ENCODE results near the gene TAGLN. TPM values are rescaled to one million over a fixed set of nuclear protein-coding genes. Genes with fewer than 3 reads are reported as not detected.

TAGLN gene
- total RNA-seq, 4 donors from 2014 or later = 190 to 216 (median 199) TPM

DNA sequence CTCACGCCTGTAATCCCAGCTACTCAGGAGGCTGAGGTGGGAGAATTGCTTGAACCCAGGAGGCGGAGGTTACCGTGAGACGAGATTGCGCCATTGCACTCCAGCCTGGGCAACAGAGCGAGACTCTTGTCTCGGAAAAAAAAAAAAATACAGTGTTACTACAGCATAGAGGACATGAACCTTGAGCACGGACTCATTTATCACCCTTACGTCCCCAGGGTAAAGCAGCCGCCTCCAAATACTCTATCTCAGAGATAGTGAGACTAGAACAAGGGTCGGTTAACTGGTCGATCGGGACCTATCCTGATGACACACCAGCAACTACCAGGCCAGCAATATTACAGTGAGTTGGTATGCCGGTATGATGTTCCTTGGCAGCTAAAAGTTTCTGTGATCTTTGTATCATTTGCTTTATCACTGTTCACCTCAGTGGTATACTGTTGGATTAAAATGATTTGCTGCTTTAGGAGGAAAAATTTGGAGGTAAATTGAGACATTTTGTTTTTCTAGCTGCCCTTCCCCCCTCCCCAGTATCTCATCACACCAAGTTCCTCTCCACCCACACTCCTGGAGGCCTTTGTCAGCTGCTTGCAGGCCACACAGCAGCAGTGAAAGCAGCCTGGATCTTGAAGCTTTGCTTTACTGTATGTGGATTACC, 27.6 kb upstream of the TAGLN start:
- no peak overlapping the region for H3K4me3 ChIP-seq
- no peaks in the 10 kb centered on the region for H3K27me3 ChIP-seq
- peaks cover 37% of the 10 kb centered on the region for H3K36me3 ChIP-seq
- WGBS = 84% methylated on average over 14 of the region's 14 CpGs
- no peak overlapping the region for H3K27ac ChIP-seq
- DNase-seq (ENCODE audit: low spot score in 2 of 2) = peak in 1 of 2 donors; percentile 54
- no peaks in the 10 kb centered on the region for H3K9me3 ChIP-seq
- H3K4me1 ChIP-seq = peaks cover 7% of the 10 kb centered on the region
- TF ChIP-seq POLR2AphosphoS5 (IDR thresholded peaks at IDR 0.05) (no peak), CTCF (IDR thresholded peaks at IDR 0.05) (no peak), POLR2A (IDR thresholded peaks at IDR 0.05) (no peak), EP300 (IDR thresholded peaks at IDR 0.05) (no peak)

- H3K9me3 ChIP-seq = no peaks in the 10 kb centered on the region
- H3K4me1 ChIP-seq = peaks cover 3% of the 10 kb centered on the region
- no peak overlapping the region for H3K4me3 ChIP-seq
- no peaks in the 10 kb centered on the region for H3K27me3 ChIP-seq
- peaks cover 25% of the 10 kb centered on the region for H3K36me3 ChIP-seq
- no peak for TF ChIP-seq CTCF (IDR thresholded peaks at IDR 0.05)
- TF ChIP-seq POLR2A (IDR thresholded peaks at IDR 0.05) = no peak
- TF ChIP-seq EP300 (IDR thresholded peaks at IDR 0.05) = no peak
- TF ChIP-seq POLR2AphosphoS5 (IDR thresholded peaks at IDR 0.05) = no peak
- 62% methylated on average over 14 of the region's 14 CpGs for WGBS
- H3K27ac ChIP-seq = peak overlapping the region; percentile 10
- peak in 1 of 2 donors; percentile 41 for DNase-seq (ENCODE audit: low spot score in 2 of 2)
Observed at GRCh38 chr11:117172724-117173421, 26.3 kb upstream of the TAGLN start.

GRCh38 chr11:117175104-117175503, 24.1 kb upstream of the TAGLN start:
- no peaks in the 10 kb centered on the region for H3K9me3 ChIP-seq

GRCh38 chr11:117175781-117176180, 23.4 kb upstream of the TAGLN start:
- no peak overlapping the region for H3K27ac ChIP-seq
- H3K4me1 ChIP-seq = peaks cover 22% of the 10 kb centered on the region
- peaks cover 4% of the 10 kb centered on the region for H3K36me3 ChIP-seq
- no peak overlapping the region for H3K4me3 ChIP-seq
- TF ChIP-seq POLR2AphosphoS5 (IDR thresholded peaks at IDR 0.05) = no peak
- no peak for TF ChIP-seq POLR2A (IDR thresholded peaks at IDR 0.05)
- no peak for TF ChIP-seq CTCF (IDR thresholded peaks at IDR 0.05)
- no peak for TF ChIP-seq EP300 (IDR thresholded peaks at IDR 0.05)
- WGBS = 89% methylated on average over 5 of the region's 5 CpGs
- no peaks in the 10 kb centered on the region for H3K9me3 ChIP-seq
- no peaks in the 10 kb centered on the region for H3K27me3 ChIP-seq
- no peak for DNase-seq (ENCODE audit: low spot score in 2 of 2)

More at GRCh38 chr11:117175104-117175503, 24.1 kb upstream of the TAGLN start:
- peaks cover 16% of the 10 kb centered on the region for H3K4me1 ChIP-seq
- no peaks in the 10 kb centered on the region for H3K27me3 ChIP-seq
- H3K36me3 ChIP-seq = peaks cover 8% of the 10 kb centered on the region
- no peak for TF ChIP-seq CTCF (IDR thresholded peaks at IDR 0.05)
- TF ChIP-seq EP300 (IDR thresholded peaks at IDR 0.05) = no peak
- TF ChIP-seq POLR2A (IDR thresholded peaks at IDR 0.05) = no peak
- TF ChIP-seq POLR2AphosphoS5 (IDR thresholded peaks at IDR 0.05) = no peak
- H3K27ac ChIP-seq = no peak overlapping the region
- DNase-seq (ENCODE audit: low spot score in 2 of 2) = no peak
- no peak overlapping the region for H3K4me3 ChIP-seq
- WGBS = 74% methylated on average over 6 of the region's 7 CpGs

GRCh38 chr11:117176186-117176585, 23.0 kb upstream of the TAGLN start:
- H3K27ac ChIP-seq = no peak overlapping the region
- H3K4me1 ChIP-seq = peaks cover 27% of the 10 kb centered on the region
- H3K4me3 ChIP-seq = no peak overlapping the region
- H3K36me3 ChIP-seq = peaks cover under 1% of the 10 kb centered on the region
- TF ChIP-seq POLR2A (IDR thresholded peaks at IDR 0.05) (no peak), EP300 (IDR thresholded peaks at IDR 0.05) (no peak), CTCF (IDR thresholded peaks at IDR 0.05) (no peak), POLR2AphosphoS5 (IDR thresholded peaks at IDR 0.05) (no peak)
- DNase-seq (ENCODE audit: low spot score in 2 of 2) = no peak
- WGBS = 53% methylated on average over 1 of the region's 1 CpG
- no peaks in the 10 kb centered on the region for H3K27me3 ChIP-seq
- H3K9me3 ChIP-seq = no peaks in the 10 kb centered on the region

All from suprapubic skin (tissue), 4 donors.